ENCODE data around the gene TMC5.

- TF ChIP-seq, protein P1, sequence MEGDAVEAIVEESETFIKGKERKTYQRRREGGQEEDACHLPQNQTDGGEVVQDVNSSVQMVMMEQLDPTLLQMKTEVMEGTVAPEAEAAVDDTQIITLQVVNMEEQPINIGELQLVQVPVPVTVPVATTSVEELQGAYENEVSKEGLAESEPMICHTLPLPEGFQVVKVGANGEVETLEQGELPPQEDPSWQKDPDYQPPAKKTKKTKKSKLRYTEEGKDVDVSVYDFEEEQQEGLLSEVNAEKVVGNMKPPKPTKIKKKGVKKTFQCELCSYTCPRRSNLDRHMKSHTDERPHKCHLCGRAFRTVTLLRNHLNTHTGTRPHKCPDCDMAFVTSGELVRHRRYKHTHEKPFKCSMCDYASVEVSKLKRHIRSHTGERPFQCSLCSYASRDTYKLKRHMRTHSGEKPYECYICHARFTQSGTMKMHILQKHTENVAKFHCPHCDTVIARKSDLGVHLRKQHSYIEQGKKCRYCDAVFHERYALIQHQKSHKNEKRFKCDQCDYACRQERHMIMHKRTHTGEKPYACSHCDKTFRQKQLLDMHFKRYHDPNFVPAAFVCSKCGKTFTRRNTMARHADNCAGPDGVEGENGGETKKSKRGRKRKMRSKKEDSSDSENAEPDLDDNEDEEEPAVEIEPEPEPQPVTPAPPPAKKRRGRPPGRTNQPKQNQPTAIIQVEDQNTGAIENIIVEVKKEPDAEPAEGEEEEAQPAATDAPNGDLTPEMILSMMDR (CRISPR knock-in tag; IDR thresholded peaks at IDR 0.05), result no peak
- no peak for TF ChIP-seq NFKB2 (CRISPR knock-in tag; IDR thresholded peaks at IDR 0.05; ENCODE audit: borderline replicate concordance)
- TF ChIP-seq ZFP41 (CRISPR knock-in tag; IDR thresholded peaks at IDR 0.05; ENCODE audit: borderline replicate concordance), result no peak
- TF ChIP-seq, protein P2, sequence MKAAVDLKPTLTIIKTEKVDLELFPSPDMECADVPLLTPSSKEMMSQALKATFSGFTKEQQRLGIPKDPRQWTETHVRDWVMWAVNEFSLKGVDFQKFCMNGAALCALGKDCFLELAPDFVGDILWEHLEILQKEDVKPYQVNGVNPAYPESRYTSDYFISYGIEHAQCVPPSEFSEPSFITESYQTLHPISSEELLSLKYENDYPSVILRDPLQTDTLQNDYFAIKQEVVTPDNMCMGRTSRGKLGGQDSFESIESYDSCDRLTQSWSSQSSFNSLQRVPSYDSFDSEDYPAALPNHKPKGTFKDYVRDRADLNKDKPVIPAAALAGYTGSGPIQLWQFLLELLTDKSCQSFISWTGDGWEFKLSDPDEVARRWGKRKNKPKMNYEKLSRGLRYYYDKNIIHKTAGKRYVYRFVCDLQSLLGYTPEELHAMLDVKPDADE (CRISPR knock-in tag; IDR thresholded peaks at IDR 0.05), result no peak
- TF ChIP-seq TP53 (CRISPR knock-in tag; conservative IDR thresholded peaks at IDR 0.05), result no peak
Measured at GRCh38 chr16:19479302-19479721, 61.6 kb downstream of the TMC5 start.
